Ishikawa (cell line): ENCODE data around the gene RAB3C.

ENCODE experiments used
- YY1 ChIP-seq: IDR thresholded peaks from 2 replicates; pipeline ENCODE4 v1.6.1; 2012; ENCODE audit warnings: low read depth
- ZBTB7A ChIP-seq: IDR thresholded peaks from 2 replicates; pipeline ENCODE4 v1.6.1; 2012; ENCODE audit warnings: low read depth

- TF ChIP-seq ZBTB7A: no peak
- TF ChIP-seq YY1: no peak
Observed at GRCh38 chr5:58875599-58875998, 292.7 kb downstream of the RAB3C start.
